Stimulated activated CD8-positive, alpha-beta memory T cell treated with anti-CD3 and anti-CD28 coated beads, Interleukin-7, amount 100 ng/mL, for 48 hours (primary cell): ENCODE results near the gene TEX38.
"Not testable (repeated sequence)": the region's sequence is repeated elsewhere in the genome, so short reads cannot be mapped to it uniquely, and the experiment has no call there.

Experiments
- DNase-seq, 2 donors: peaks; one replicate each; pipeline ENCODE4 v3.0.0-alpha.2; 2020; ENCODE audit warnings: low read depth in 1 of 2; ENCODE audit errors: extremely low read depth in 1 of 2

TEX38 gene

DNA sequence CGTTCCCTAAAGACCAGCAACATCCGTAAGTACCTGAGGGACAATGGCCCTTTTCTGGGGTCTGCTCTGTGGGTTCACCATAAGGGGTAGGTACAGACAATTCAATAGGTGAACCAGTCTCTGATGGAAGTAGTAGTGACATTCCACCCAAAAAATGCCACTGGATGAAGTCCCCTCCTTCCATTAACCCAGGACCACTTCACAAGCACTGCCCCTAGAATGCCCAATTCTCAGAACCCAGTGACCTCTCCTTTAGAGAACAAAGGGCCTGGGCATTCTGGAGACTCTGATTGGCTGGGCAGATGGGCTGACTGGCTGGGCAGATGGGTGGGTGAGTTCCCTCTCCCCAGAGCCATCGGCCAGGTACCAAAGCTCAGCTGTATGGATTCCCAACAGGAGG is at the start of gene TEX38:
Gene TEX38, plus strand, starts transcription at position 301 of the 400 bp plus-strand sequence. Its CDS starts 81 bp downstream, at position 382.
- DNase-seq: no peak

- DNase-seq: no peak
Observed at GRCh38 chr1:46621930-46622329, 49.7 kb upstream of the TEX38 start.

DNA sequence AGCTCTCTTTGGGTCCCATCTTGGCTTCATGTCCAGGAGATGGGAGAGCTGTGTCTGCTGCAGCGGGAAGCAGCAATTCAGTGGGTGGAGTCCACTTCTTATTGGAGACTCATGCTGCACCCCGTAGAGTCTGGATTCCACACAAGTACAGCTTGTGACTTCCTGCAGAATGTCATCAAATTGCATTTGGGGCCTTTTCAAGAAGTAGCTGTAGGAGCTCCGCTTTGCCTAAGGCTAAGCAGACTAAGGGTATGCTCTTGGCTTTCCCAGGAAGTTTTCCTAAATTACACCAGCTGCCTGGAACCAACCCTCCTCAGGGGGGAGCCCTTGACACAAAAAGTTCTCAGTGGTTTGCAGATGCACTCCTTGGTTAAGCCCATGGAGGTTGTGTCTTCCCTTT is 49.3 kb upstream of the TEX38 start:
- no peak for DNase-seq

DNA sequence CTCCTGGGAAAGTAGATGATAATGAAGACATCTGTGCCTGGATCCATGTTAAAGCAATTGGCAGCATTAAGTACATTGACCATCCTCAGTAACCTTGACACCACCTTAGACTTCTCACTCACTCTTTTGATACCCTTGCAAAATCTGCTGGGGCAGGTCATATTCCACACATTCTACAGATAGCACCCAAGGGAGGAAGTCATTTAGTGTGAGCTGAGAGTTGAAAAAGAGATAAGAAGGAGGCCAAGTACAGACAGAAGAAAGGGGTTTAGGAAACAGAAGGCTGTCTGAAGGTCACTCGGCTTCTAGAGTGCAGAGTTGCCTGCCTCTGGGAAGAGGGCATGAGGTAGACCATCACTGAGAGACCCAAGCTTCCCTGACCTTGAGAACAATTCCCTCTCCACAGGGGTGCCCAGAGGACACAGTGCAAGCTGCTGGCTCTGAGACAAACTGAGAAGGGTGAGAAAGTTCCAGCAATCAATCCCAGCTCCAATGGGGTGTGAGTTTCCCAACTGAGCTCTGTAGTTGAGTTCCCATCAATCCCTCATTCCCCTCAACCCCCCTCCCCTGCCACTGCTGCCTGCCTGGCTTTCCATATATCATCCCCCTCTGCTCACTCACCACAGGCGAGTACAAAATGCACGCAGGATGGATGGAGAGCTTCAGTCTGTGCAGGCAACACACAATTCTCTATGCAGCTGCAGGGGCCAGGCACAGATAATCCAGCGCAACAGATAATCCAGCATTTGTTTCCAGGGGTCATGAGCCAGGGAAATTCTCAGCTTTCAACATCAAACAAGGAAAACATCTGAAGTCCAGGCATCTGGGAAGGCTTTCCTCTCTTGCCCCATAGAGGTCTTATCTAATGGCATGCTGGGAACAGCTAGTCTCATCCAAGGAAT is 47.7 kb upstream of the TEX38 start:
- DNase-seq: no peak

DNA sequence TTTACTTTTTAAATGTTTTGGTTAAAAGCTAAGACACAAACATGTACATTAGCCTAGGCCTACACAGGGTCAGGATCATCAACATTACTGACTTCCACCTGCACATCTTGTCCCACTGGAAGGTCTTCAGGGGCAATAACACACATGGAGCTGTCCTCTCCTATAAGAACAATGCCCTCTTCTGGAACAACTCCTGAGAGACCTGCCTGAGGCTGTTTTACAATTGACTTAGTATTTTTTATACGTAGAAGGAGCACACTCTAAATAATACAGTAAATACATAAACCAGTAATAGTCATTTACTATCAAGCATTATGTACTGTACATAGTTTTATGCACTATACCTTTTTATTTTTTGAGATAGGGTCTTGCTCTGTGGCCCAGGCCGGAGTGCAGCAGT is 40.9 kb upstream of the TEX38 start:
- DNase-seq: no peak

DNA sequence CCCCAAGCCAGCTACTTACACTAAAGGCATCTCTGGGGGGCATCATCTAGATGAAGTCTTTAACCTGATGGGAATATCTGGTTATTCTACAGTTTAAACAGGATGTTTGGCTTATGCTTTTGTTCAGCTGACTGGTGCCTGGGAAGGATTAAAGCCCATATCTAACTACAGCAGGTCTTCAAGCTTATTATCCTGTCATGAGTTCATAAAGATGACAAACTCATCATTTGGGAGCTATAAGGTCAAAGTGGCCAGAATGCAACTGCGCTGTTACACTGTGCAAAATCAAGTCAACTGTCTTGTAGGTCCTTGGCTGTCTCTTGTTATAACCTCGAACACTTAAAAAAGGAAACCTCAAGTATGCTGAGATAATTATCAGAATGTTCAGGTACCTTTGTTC is 36.4 kb upstream of the TEX38 start:
- no peak for DNase-seq

DNA sequence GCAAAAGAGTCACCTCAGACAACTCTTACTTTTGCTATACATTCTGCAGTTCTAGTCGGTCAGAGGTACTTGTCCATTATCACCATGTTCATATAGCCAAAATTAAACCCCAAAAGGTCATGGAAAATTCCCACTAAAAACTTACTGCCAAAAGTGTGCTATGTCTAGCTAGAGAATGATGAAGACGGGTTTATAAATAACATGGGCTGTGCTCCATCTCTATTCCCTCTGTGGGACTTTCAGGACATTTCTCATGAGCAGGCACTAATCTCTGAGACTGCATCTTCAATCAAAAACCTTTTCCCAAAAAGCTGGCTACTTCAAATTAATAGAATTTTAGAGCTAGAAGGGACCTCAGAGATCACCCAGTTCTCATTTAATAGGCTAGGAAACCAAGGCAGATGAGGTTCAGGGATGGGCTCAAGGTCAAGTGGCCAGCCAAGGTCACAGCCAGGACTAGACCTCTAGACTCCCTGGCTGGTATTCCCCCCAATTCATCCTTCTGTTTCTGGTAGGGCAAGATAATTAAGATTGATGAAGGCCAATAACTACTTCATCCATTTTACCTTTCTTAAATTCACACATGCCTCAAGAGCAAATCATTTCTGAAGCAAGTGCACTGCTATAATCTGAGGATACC is 34.1 kb upstream of the TEX38 start:
- DNase-seq: no peak

- no peak for DNase-seq
Observed at GRCh38 chr1:46638921-46639320, 32.7 kb upstream of the TEX38 start.

DNA sequence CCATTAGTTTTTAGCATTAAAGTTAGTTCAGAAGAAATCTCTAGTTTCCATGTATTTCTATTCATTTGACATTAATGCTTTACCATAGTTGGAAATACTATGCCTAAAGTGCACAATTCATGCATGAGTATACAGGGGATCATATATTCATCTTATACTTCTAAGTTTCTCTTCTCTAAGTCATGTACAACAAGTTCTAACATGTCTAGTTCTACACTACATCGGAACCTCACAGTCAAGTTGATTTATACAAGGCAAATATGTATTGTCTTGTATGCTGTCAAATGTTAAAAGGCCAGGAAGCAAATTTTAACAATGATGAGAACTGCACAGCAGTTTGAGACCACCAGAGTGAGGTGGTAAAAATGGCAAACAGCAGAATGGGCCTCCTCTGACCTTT is 32.1 kb upstream of the TEX38 start:
- DNase-seq: no peak

- DNase-seq: no peak
Observed at GRCh38 chr1:46642115-46642680, 29.5 kb upstream of the TEX38 start.

GRCh38 chr1:46643368-46643775 is 28.3 kb upstream of the TEX38 start:
- DNase-seq: no peak

- no peak for DNase-seq
Observed at GRCh38 chr1:46645815-46646214, 25.8 kb upstream of the TEX38 start.

DNA sequence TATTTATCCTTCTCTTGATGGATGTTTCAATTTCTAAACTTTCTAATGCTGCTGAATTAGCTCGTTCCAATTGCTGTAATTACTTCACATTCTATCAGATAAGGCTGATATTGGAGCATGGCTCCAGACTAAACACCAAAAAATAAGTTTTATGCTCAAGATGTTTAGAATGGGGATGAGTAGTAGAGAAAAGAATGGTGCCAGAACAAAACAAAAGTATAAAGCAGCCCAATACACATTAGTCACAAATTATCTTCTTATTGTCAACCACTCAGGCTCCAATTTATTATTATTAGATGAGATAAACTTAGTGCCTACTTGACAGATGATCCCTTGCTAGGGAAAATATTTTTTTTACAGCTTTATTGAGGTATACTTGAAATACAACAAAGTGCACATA is 25.3 kb upstream of the TEX38 start:
- DNase-seq: no peak

- no peak for DNase-seq
Observed at GRCh38 chr1:46646844-46647243, 24.8 kb upstream of the TEX38 start.

- DNase-seq: no peak
Observed at GRCh38 chr1:46647611-46648010, 24.0 kb upstream of the TEX38 start.

DNA sequence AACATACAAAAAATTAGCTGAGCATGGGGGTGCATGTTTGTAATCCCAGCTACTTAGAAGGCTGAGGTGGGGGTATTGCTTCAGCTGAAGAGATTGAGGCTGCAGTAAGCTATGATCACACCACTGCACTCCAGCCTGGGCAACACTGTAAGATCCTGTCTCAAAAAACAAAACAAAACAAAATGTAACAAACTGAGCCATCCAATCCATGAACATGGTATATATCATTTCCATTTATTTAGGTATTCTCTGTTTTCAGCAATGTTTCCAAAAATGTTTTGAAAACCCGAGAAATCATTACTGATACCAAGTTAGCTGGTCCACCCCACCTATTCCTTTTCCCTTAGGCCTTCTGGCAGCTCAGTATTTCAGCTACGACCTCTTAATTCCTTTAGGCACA is 21.9 kb upstream of the TEX38 start:
- DNase-seq: no peak

DNA sequence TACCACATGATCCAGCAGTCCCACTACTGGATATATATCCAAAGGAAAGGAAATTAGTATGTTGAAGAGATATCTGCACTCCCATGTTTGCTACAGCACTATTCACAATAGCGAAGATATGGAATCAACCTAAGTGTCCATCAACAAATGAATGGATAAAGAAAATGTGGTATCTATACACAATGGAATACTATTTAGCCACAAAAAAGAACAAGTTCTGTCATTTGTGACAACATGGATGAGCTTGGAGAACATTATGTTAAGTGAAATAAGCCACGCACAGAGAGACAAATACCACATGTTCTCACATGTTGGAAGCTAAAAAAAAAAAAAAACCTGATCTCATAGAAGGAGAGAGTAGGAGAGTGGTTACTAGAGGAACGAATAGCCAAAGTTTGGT is 21.2 kb upstream of the TEX38 start:
- DNase-seq: no peak

DNA sequence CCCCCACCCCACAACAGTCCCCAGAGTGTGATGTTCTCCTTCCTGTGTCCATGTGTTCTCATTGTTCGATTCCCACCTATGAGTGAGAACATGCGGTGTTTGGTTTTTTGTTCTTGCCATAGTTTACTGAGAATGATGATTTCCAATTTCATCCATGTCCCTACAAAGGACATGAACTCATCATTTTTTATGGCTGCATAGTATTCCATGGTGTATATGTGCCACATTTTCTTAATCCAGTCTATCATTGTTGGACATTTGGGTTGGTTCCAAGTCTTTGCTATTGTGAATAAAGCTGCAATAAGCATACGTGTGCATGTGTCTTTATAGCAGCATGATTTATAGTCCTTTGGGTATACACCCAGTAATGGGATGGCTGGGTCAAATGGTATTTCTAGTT is 20.5 kb upstream of the TEX38 start:
- DNase-seq: not testable (repeated sequence)

DNA sequence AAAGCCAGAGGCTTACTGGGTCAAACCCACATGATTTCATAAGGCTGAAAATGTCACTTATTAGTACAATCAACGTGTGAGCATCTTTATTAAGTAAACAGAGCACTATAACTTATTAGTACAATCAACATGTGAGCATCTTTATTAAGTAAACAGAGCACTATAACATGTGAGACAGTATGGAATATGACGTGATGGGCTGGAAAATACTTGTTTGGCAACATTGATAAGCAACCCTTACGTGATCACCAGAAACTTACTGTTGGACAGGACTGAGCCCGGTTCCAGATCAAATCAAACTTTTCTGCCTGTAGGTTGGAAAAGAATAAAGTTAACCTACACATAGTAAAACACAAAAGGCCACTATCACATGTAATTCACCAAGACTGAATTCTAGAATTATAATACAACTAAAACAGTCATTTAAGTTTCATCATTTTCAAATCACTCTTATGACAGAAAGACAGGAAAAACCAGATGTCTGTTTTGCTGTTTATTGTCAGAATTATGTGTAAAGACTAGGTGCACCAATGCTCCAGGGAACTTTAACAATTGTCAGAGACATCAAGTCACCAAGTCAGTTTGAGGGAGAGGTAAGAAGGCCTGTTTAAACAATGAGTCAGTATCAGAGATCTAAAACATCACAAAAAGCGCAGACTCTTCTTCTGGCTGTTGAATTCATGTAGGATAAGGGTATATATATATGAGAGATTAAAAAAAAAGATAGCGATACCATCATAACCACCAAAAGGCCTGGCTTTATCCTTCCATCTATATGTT is 19.1 kb upstream of the TEX38 start:
- no peak for DNase-seq

DNA sequence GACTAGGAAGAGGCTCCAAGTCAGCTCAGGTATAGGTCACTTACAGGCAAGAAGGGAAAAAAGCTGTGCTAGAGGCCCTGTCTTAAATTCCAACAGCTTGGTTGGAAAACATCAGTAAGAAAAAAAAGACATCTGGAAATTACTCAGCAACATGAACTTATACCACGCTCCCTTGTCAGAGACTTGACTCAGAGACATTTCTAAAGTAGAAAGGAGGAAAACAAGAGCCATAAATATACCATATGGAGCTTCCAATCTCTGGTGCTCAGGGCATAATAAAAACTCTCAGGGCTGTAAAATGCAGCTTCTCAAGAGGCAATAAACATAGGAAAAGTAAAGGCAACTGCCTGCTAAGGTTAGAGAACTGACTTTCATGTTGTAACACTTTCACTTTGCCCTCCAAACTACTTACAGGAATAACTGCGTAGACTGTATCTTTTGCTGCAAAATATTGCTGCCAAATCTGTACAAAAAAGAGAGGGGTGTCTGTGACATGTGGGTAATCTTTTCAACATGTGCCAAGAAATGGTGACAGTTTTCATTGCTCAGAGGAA is 18.2 kb upstream of the TEX38 start:
- no peak for DNase-seq

- DNase-seq: no peak
Observed at GRCh38 chr1:46654012-46654411, 17.6 kb upstream of the TEX38 start.
